GM12891 (cell line): ENCODE measurements around the gene SRCAP.
A peak's percentile ranks its signal among the peaks of the same experiment; 100 is the strongest.

ENCODE experiments used
- PAX5 ChIP-seq: IDR thresholded peaks from 2 replicates; pipeline ENCODE4 v1.6.1; 2011; ENCODE audit warnings: low read length, moderate library complexity, mild to moderate bottlenecking; ENCODE audit not compliant: insufficient read depth, severe bottlenecking
- POLR2A ChIP-seq: IDR thresholded peaks from 2 replicates; pipeline ENCODE4 v1.6.1; 2011; ENCODE audit warnings: low read depth, low read length, control low read depth
- POLR2AphosphoS5 ChIP-seq: IDR thresholded peaks from 2 replicates; pipeline ENCODE4 v1.6.1; 2011; ENCODE audit warnings: low read depth, low read length, control low read depth
- POU2F2 ChIP-seq: IDR thresholded peaks from 2 replicates; pipeline ENCODE4 v1.6.1; 2011; ENCODE audit warnings: low read depth, mild to moderate bottlenecking, control low read depth, low read length, moderate library complexity
- TAF1 ChIP-seq: IDR thresholded peaks from 2 replicates; pipeline ENCODE4 v1.6.1; 2011; ENCODE audit warnings: low read depth, low read length, control low read depth

- TF ChIP-seq POLR2A = 0 out of 2 replicates have a peak, but pooled peaks have one; percentile 32
- TF ChIP-seq POU2F2 = no peak
- TF ChIP-seq TAF1 = no peak
- no peak for TF ChIP-seq POLR2AphosphoS5
- no peak for TF ChIP-seq PAX5
Measured at GRCh38 chr16:30723725-30724355, 24.9 kb downstream of the SRCAP start.
